HG02571 (cell line): ENCODE results near the gene LHX1.

Source experiments
- ATAC-seq: cut with Tn5 transposase; IDR thresholded peaks from one replicate; pipeline ENCODE4 v1.9.1; 2021; ENCODE audit warnings: mild to moderate bottlenecking, moderate library complexity; ENCODE audit not compliant: unreplicated experiment

LHX1 gene

GRCh38 chr17:36921095-36921851 lies 16.0 kb upstream of the LHX1 start:
- ATAC-seq: no peak

DNA sequence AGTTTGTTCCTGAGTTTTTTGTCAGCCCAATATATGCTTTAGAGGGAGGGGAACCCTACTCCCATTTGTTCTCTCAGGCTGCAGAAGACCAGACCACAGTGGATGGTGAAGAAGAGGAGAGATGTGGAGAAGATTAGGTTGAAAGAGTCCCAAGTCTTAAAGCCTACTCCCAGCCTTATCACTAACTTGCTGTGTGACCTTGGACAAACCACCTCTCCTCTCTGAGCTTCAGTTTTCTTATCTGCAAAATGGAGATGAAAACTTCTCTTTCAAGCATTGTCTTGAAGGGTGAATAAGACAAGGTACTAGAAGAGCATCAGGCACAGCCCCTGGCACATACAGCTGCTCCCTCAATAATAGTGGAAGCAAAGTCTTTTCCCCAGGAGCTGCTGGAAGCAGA lies 15.1 kb upstream of the LHX1 start:
- no peak for ATAC-seq

GRCh38 chr17:36923814-36924221 lies 13.5 kb upstream of the LHX1 start:
- no peak for ATAC-seq

- ATAC-seq: no peak
Observed at GRCh38 chr17:36926226-36926625, 11.0 kb upstream of the LHX1 start.

DNA sequence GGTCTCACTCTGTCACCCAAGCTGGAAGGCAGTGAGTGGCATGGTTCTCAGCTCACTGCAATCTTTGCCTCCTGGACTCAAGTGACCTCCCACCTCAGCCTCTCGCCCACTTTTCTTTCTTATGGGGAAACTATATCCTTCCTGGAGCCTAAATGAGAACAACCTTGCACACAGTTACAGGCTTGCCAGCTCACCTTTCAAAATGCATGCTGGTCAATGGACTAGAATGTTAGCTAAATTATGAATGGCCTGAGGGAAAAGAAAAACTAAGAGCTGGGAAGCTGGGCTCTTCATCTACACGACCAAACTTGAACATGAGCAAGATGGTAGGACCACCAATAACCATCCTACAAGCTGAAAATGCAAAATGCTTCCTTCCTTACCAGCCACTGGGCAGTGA lies 10.6 kb upstream of the LHX1 start:
- no peak for ATAC-seq

DNA sequence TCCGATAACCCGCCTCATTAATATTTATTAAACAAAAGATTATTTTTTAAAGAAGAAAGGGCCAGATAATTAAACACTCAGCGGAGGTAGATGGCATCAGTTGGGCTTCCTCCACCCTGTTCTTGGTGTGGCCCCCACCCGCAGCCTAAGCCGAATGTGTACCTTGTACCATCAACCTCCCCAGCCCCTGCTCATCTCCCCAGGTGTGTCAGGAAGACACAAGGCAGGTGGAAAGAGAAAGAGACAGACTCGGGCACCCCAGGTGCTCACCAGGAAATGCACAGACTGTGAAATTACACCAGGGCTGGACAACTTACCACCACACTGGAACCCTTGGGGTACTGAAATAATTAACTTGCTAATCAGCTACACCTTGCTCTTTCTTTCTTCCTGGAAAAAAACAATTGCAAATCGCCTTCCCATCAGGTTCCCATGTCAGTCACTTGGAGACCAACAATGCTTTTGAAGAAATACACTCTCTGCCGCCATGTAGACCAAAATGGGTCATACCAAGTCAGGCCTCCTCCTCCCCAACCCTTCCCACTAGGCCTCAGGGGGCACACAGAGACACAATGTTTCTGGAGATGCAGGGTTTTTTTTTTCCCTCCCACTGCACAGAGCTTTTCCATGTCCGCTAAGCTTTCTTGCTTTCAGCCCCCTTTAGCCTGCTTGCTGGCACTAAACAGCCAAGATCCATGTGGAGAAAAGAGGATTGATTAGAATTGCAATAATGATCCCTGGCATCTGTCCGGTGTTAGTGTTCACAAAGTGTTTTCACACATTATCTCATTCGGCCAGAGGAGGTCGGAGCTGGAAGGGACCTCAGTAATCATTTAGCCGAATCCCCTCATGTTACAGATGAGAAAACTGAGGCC lies 8.6 kb upstream of the LHX1 start:
- no peak for ATAC-seq

DNA sequence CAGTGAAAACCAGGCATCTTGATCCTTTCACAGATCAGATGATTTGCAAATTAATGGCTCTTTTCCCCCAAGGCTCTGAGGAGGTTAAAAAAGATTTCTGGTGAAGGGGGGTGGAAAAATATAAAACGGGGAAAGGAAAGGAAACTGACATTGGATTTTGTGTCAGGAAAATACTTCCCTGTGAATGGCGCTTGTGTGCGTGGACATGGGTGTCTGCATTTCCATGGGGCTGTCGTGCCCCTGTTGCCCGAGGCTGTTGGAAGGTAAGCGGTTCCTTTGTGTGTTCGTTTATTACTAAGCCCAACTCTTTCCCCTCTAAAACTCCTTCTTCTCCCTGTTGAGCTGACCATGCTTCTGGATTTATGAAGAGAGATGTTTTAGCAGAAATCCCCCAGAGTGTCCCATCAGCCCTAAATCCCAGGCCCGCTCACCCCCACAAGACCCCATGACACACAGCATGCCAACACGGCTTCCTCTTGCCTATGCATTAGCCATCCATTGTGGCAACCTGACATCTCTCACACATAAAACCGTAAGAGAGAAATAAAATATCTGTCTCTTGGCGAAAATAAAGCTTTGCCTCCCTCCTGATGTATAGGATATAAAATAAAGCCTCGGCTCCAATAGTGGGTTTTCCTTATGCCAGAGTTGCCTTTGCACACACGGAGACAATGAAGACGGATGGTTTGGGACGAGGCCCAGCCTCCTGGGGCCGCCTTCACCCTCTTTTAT lies 7.3 kb upstream of the LHX1 start:
- no peak for ATAC-seq

DNA sequence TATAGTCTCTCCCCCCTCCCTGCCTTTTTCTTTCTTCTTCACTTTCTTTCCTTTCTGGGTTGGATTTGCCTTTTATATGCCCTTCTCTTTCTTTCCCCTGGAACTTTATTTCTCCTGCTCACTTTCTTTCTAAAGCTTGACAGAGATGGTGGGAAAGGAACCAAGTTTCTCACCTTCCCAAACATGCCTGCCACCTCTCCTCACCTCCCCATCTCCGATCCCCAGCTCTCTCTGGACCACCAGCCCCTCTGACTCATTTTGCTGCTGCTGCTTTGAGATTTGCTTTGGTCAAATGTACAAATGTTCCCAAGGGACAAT lies 6.7 kb upstream of the LHX1 start:
- ATAC-seq: no peak

GRCh38 chr17:36931096-36931696 lies 6.1 kb upstream of the LHX1 start:
- ATAC-seq: no peak

- ATAC-seq: no peak
Observed at GRCh38 chr17:36931697-36932382, 5.4 kb upstream of the LHX1 start.

DNA sequence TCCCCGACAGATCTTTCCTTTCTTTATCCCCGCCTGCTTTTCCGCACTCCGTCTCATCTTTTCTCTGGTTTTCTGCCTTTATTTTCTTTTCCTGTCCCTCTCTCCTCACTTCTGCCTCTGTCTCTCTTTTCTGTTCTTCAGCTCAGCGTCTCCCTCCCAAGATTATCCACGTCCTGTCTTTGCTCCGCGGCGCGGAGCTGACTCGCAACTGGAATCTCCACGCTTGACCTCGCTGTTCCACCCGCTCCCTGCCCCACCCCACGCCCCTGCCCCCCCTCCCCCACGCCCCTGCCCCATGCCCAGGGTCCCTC lies 4.9 kb upstream of the LHX1 start:
- no peak for ATAC-seq

GRCh38 chr17:36932694-36933511 lies 4.4 kb upstream of the LHX1 start:
- ATAC-seq: no peak

GRCh38 chr17:36933512-36934143 lies 3.6 kb upstream of the LHX1 start:
- ATAC-seq: no peak

DNA sequence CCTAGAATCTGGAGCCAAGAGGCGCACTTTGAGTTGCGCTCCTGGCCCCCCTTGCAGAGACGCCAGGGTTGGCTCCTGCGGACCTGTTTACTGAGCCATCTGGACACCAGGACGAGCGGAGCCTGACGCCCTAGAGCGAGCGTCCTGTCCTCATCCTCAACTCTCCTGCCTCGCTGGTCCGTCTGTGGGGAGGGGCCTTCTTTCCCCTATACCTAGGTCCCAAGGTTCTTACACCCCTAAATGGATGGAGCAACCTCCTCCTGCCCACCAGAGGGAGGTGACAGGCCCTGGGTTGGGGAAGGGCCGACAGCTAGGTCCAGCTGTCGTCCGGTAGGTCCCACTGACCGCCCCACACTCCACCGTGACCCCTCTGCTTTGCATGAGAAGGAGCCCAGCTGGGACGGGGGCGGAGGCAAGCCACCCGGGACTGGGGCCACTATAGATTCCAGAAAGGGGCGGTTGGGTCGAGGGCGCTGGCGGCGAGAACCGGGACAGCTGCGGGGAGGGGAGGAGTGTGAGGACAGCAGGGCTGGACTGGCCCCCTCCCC lies 3.1 kb upstream of the LHX1 start:
- no peak for ATAC-seq

DNA sequence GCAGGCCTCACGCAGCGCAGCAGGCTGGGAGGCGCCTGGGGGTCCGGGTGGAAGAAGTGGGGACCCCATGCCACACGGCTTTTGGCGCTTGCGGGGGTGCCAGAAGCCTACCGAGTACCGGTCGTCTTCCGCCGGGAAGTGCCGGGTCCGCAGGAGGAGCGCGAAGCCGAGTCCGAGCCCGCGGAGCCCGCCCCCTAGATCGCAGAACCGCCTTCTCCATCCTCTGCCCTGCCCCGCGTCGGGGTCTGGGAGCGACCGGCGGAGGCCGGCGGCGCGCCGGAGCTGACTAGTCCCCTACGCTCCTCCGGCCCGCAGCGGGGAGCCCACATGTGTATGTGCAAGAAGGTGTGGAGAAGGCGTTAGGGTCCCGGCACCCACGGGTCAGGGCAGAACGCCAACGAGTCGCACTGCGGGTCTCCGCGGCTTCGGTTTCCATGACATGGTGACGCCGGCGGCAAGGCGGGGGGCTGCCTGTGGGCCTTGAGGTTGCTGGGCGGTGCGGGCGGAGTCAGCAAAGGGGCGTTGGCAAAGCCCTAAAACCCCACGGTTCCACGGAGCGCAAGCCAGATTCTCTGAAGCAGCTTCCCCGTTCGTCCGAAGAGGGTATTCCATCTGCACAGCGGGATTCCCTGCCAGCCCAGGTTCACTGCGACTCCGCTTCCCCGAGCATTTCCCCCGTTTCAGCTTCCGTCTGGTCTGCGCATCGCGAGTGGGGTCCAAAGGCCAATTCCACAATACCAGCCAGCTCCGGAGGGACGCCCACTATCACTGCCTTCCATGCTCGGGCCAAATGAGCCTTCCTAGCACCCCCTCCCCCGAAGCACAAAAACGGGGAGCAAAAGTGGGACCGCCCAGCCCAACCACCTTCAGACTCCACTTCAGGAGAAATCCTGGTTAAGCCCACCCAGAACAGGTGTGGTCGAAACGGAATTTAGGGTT lies 2.3 kb upstream of the LHX1 start:
- no peak for ATAC-seq

DNA sequence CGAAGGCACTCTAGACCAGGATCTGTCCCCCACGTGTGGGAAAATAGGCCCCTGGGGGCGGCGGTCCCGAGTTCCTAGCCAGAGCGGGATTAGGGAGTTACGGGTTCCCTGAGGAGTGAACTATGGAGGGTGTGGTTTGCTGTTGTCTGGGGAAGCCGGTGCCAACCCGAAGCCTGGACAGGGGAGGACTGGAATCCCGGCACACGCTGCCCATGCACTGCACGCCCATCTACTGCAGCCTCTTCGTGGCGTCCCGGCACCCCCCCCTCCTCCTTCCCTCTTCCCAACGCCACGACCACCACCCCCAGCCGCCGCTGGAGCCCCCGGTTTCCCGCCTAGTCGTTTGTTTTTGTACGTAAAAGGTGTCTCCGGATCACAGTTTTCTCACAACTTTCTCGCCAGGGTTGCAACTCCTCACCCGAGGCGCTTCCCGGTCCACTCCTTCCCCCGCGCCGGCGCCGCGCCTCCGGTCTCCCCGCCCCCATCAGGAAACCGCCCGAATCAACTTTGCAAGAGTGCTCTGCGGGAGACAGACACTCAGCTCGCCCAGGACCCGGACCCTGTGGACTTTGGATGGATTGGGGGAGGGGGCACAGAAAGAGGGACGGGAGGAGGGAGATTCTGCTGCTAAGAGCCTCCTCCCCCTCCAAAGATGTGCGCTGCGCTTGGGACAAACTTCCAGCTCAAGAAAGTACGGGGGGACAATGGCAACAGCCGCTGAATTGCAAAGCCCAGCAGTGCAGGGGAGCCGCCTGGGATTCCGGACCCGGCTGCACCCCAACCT lies 1.4 kb upstream of the LHX1 start:
- no peak for ATAC-seq

GRCh38 chr17:36936455-36937000 lies 747 bp upstream of the LHX1 start:
- no peak for ATAC-seq
